ENCODE data around the gene TM4SF1.

The TM4SF1 gene

GRCh38 chr3:149377408-149378364 is at the start of gene TM4SF1:
Gene TM4SF1, minus strand, starts transcription at chr3:149377649. Its CDS starts 102 bp downstream, at chr3:149377547.
- DNase-seq (ENCODE audit: low spot score), result no peak

- no peak for DNase-seq (ENCODE audit: low spot score)
These were observed 48.9 kb upstream of the TM4SF1 start for GRCh38 chr3:149426325-149426724.

GRCh38 chr3:149424918-149425317 is 47.5 kb upstream of the TM4SF1 start:
- DNase-seq (ENCODE audit: low spot score), result no peak

DNA sequence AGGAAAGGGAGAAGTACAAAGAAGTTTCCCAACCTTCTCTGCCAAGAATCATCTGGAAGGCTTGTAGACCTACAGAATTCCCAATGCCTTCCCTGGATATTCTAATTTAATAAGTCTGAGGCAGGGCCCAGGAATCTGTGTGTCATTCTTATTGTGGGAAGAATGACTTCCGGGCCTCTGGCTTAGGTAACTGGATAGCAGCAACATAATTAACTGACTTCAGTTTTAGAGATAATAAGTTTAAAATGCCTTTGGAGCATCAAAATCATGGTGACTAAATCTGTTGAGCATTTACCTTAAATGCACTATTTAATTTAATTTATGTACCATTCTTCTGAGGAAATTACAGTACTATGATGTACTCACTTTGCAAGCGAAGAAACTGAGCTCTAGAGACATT is 44.3 kb upstream of the TM4SF1 start:
- no peak for DNase-seq (ENCODE audit: low spot score)

GRCh38 chr3:149419816-149420215 is 42.4 kb upstream of the TM4SF1 start:
- no peak for DNase-seq (ENCODE audit: low spot score)

DNA sequence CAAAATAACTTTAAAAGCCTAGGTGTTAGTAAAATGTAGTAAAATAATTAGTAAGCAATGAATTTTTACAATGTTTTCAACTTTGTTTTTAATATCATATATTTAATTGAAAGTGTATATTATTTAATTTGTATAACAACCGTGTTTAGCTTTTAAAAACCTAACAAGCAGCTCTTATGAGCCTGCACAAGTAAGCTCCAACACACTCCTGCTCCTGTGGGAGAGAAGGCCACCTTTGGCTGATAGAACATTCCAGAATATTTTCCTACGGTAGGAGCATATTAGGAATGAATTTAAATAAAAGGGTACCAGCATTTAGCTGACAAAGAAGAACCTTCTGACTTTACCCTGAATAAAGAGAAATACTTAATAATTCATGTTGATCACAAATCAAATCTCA is 40.3 kb upstream of the TM4SF1 start:
- no peak for DNase-seq (ENCODE audit: low spot score)

DNA sequence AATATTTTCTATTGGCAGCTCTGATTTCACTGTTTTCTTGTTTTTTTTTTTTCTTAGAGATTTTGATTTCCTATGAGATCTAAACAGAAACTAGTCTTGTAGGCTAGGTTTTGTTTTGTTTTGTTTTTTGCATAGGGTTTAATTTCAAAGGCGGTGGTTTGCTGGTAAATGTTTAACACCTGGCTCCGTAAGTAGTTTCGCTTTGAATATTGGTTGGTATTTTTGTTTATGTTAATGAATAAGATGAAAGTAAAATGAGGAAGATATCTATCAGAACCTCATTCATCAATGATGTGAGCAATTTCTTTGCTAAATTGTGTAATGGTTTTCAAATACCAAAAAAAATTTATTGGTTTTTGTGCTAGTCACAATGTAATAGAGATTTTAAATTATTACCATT is 39.7 kb upstream of the TM4SF1 start:
- no peak for DNase-seq (ENCODE audit: low spot score)

DNA sequence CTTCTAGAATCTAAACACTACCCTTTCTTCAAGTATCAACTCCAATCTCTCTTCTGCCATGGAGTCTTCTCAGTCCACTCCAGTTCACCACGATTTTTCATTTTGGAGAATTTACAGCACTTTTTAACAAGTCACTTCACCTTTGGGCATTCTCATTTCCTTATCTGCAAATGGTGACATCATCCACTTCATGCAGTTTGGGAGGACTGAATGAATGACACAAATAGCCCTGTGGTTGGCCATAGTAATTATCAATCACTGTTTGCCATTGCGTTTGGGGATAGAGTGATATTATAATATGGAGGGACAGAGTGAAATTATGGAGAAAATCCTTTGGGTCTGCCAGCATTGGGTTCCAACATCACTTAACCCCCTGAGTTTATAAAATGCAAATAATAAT is 38.0 kb upstream of the TM4SF1 start:
- no peak for DNase-seq (ENCODE audit: low spot score)

- no peak for DNase-seq (ENCODE audit: low spot score)
These were observed 37.2 kb upstream of the TM4SF1 start for GRCh38 chr3:149414557-149415231.

- DNase-seq (ENCODE audit: low spot score), result peak; percentile 37
These were observed 34.1 kb upstream of the TM4SF1 start for GRCh38 chr3:149411583-149411982.

DNA sequence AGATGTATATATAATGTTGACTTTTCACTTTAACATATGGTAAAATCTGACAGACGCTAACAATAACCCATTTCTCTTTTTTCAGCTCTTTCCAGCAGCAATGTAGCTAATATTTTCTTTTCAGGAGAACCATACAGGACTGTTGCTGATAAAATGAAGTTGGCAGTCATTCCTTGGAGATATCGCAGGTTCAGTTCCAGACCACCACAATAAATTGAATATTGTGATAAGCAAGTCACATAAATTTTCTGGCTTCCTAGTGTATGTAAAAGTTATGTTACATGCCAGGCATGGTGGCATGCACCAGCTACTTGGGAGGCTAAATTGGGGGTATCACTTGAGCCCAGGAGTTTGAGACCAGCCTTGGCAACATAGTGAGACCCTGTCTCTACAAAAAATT is 31.9 kb upstream of the TM4SF1 start:
- DNase-seq (ENCODE audit: low spot score), result no peak

DNA sequence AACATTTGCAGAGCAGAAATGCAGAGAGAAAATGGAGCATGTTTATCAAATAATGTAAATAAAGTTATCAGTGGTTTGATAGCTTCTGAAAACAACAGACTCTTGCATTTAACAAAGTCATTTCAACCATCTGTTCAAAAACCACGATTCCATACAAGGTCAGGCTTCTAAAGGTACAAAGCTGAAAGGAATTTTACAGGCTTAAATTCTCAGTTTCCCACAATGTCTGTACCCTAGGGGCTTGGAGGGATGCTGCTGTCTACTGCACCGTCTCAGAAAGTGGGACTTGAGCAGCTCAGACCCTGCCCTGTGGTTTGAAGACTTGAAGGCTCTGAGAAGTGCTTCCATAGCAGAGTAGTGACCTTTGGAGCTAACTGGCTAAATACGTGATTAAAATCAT is 30.4 kb upstream of the TM4SF1 start:
- DNase-seq (ENCODE audit: low spot score), result no peak

DNA sequence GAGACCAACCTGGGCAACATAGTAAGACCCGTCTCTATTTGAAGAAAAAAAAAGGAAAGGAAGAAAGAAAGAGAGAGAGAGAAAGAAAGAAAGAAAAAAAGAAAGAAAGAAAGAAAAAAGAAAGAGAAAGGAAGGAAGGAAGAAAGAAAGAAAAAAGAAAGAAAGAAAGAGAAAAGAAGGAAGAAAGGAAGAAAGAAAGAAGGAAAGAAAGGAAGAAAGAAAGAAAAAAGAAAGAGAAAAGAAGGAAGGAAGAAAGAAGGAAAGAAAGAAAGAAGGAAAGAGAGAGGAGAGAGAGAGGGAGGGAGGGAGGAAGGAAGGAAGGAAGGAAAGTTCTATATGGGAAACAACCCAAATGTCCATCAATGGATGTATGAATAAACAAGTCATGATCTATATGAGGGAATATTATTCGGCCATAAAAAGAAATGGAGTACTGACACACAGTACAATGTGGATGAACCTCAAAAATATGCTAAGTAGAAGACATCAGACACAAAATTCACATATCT is 28.8 kb upstream of the TM4SF1 start:
- DNase-seq (ENCODE audit: low spot score), result no peak

GRCh38 chr3:149403443-149403842 is 26.0 kb upstream of the TM4SF1 start:
- no peak for DNase-seq (ENCODE audit: low spot score)

- no peak for DNase-seq (ENCODE audit: low spot score)
These were observed 25.0 kb upstream of the TM4SF1 start for GRCh38 chr3:149402481-149402880.

- DNase-seq (ENCODE audit: low spot score), result no peak
These were observed 24.5 kb upstream of the TM4SF1 start for GRCh38 chr3:149401926-149402310.

DNA sequence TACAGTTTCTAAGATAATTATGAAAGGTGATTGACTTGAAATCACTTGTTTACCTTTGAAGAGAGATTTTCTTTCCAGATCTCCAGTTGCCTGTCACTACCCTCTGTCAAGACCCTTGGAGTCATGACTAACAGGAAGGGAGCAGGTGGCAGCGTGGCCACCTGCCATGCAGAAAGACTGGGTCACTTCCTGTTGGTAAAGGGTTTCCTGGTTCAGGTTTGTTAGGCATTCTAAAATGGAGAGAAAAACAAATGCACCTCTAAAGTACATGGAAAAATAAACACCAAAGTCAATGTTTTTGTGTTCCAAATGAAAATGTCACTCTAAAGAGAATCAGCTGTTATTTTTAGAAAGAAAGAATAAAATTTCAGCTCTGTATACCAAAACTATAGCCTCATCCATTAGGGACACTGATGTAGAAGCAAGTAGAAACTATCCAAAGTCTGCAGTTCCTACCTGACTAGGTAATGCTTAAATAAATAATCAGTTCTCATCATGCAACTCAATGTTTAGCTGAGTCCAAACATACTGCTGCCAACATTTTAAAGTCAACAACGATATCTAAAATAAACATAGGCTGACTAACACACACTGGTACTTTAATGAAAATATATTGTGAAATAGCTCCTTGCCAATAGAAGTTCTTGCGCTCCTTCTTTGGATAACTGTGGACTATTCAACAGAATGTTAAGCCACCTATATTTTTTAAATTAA is 23.9 kb upstream of the TM4SF1 start:
- no peak for DNase-seq (ENCODE audit: low spot score)

GRCh38 chr3:149400645-149401044 is 23.2 kb upstream of the TM4SF1 start:
- DNase-seq (ENCODE audit: low spot score), result no peak

DNA sequence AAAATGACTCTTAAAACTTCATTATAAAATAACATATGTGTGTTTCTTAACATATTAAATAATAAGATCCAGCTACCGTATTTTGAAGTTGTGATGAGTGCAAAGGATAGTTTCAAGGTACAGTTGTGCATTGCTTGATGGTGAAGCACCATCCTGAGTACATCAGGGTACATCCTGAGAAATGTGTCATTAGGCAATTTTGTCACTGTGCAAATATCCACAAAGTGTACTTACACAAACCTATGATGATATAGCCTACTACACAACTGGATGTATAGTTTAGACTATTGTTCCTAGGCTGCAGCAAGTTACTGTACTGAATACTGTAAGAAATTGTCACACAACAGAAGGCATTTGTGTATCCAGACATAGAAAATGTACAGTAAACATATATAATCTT is 20.8 kb upstream of the TM4SF1 start:
- no peak for DNase-seq (ENCODE audit: low spot score)

DNA sequence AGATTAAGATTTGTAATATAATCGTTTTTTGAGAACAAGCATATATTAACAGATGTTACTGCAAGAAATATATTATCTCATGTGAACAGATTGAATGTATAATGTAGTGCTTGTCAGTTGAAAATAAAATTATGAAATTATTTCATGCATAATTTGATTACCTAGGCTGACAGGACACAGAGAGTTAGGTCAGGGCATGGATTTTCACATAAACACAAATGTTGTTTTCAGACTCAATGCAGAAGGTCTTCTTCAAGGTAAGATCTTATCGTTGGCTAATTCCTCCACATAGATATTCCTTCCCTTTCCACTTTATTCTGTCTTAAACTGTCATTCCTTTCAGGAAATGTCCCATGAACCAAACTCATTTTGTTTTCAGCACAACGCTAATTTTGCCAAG is 20.1 kb upstream of the TM4SF1 start:
- no peak for DNase-seq (ENCODE audit: low spot score)

DNA sequence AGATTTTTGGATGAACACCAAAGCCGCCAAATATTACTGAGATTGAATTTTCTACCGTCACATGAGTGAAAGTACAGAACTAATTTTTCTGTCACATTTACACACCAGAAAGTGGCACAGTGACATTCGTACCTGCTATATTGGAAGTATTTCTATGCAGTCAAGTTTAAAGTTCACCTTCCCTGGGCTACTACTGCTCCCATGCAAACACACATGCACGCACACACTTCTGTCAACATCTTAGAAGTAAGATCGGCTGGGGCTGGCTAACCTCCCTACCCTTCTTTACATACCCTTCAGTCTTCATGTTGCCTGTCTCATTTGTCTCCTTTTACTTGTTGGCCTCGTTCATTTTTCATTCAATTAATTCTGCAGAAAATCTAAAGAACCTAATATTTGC is 19.0 kb upstream of the TM4SF1 start:
- DNase-seq (ENCODE audit: low spot score), result no peak

All from pons (tissue), 1 donor.